GM19452 (cell line): ENCODE measurements around the gene NKX3-2.
"Not testable (repeated sequence)": the region's sequence is repeated elsewhere in the genome, so short reads cannot be mapped to it uniquely, and the experiment has no call there.

Source experiments
- ATAC-seq: cut with Tn5 transposase; IDR thresholded peaks from one replicate; pipeline ENCODE4 v1.9.1; 2021; ENCODE audit not compliant: unreplicated experiment

NKX3-2 gene

DNA sequence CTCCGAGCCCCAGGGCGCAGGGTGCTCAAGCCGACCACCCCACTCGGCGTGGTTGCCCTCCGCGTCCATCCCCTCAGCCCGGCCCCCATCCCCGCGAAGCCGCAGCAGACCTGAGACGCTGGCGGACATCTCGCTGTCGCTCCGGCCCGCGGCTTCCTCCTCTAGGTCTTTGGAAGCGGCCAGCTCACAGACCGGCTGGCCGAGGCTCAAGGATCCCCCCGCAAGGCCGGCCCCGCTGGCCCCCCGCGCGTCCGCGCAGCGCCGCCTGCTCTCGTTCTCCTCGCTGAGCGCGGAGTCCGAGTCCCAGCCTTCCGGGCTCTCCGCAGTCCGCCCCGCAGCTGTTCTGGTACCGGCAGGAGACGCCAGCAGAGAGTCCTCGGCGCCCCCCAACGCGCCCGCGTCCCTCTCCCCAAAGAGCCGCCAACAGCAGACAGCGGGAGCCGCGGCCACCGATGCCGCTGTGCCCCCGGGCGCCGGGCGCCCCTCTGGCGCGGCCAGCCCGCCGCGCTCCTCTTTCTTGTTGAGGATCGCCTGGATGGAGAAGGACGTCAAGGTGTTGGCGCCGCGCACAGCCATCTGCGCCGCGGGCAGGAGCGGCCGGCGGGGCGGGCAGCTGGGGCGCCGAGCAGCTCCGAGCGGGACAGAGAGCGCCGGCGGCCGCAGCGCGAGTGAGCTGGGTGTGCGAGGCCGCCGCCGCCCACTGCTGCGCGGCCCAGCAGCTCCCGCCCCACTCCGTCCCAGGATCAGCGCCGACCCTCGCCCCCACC lies at the start of gene NKX3-2:
Gene NKX3-2 (minus strand): TSS at position 670 of the 767 bp plus-strand sequence. CDS start 94 bp downstream, at position 576.
- no peak for ATAC-seq

GRCh38 chr4:13592220-13592619 lies 47.9 kb upstream of the NKX3-2 start:
- ATAC-seq: no peak

DNA sequence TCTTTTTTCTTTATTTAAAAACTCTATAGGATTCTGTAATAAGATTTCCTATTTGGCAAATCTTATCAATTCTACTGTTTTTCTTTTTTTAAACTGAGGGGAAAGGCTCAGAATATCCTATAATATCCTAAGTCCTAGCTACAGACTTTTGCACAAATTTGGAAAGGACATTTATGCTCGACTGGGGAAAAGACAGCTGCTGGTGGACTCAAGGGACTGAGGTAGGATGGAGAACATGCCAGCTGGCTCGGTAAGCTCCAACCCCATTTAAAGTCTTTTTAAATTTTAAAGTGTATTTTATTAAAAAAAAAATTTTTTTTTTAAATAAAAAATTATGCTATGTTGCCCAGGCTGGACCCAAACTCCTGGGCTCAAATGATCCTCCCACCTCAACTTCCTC lies 46.5 kb upstream of the NKX3-2 start:
- no peak for ATAC-seq

- ATAC-seq: no peak
Observed at GRCh38 chr4:13588954-13589353, 44.6 kb upstream of the NKX3-2 start.

DNA sequence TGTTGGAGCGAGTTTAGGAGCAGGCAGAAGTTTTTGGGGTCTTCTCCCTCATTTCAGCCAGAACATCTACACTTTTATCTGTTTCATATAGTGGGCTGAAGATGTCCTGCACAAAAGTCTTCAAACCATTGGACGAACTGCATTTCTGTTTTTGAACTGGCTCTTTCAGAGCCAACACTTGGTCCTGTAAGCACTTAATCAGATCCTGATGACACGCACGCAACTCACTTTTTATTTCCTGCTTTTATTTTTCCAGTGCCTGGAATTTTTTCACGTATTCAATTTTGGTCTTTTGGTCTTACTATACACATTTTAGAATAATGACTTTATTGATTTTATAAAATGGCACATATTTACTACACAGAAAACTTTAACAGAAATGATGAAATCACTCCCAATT lies 40.2 kb upstream of the NKX3-2 start:
- ATAC-seq: no peak

DNA sequence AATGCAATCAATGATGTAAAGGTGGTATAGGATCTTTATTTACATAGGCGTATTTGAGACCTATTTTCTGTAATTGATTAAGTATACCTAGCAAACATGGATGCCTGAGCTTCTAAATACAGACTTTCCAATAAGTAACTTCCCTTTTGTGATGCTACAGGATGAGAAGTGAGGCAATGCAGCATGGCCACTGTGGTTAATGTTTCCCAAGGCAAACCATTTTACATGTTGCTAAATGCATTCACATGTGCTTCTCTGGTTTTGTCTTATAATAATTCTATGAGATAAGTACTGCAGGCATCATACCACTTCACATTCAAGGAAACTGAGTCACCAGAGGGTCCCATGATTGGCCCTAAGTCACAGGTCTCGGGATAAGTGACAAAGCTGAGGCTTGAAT lies 35.7 kb upstream of the NKX3-2 start:
- ATAC-seq: no peak

DNA sequence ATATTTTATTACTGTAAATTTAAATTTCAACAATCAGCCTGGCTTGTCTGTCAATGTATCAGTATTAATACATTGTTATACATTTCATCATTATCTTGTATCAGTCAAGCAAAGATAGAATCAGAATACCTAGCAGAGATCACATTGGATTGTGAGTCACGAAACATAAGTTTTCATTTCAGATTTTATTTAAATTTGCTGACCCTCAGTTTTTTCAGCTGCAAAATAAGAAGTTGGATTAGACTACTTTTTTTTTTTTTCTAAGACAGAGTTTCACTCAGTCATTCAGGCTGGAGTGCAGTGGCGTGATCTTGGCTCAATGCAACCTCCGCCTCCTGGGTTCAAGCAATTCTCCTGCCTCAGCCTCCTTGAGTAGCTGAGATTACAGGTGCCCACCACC lies 33.4 kb upstream of the NKX3-2 start:
- no peak for ATAC-seq

DNA sequence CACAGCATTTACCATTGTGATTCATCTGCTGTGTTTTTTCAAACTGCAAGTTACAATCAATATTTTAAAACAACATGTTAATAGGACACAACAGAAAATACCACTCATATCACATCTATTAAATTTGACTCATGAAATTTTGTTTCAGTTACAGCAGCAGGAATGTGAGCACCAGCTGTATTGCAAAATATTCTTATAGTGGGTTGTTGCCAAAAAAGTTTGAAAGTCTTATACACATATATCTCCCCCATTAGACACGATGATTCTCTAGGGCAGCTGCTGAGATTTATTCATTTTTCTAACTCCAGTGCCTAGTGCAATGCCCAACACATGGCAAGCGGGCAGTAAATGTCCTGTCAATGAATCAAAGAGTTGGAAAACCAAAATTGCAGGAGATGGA lies 26.6 kb upstream of the NKX3-2 start:
- ATAC-seq: no peak

DNA sequence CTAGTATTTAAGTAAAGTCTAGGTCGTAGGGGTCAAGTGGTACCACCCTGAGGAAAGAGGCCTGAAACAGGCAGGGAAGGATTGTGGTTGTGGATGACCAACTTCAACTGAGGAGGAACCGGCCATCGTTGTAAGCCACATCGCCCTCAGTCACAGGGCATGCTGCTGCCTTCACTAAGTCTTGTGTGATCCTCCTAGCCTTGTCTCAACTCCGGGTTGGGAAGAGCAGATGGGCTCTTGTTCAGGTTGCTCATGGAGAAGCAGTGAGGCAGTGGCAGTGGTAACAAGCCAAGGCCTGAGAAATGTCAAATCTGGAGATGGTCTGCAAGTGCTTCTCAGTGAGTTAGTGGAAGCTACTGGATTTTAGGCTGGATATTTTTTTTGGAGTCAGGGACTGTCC lies 22.8 kb upstream of the NKX3-2 start:
- ATAC-seq: no peak

- no peak for ATAC-seq
Observed at GRCh38 chr4:13562876-13563275, 18.6 kb upstream of the NKX3-2 start.

- no peak for ATAC-seq
Observed at GRCh38 chr4:13561673-13562072, 17.4 kb upstream of the NKX3-2 start.

GRCh38 chr4:13560111-13560510 lies 15.8 kb upstream of the NKX3-2 start:
- not testable (repeated sequence) for ATAC-seq

GRCh38 chr4:13559413-13559812 lies 15.1 kb upstream of the NKX3-2 start:
- no peak for ATAC-seq

GRCh38 chr4:13558881-13559280 lies 14.6 kb upstream of the NKX3-2 start:
- no peak for ATAC-seq

GRCh38 chr4:13555325-13555724 lies 11.0 kb upstream of the NKX3-2 start:
- no peak for ATAC-seq

- no peak for ATAC-seq
Observed at GRCh38 chr4:13553081-13553480, 8.8 kb upstream of the NKX3-2 start.

DNA sequence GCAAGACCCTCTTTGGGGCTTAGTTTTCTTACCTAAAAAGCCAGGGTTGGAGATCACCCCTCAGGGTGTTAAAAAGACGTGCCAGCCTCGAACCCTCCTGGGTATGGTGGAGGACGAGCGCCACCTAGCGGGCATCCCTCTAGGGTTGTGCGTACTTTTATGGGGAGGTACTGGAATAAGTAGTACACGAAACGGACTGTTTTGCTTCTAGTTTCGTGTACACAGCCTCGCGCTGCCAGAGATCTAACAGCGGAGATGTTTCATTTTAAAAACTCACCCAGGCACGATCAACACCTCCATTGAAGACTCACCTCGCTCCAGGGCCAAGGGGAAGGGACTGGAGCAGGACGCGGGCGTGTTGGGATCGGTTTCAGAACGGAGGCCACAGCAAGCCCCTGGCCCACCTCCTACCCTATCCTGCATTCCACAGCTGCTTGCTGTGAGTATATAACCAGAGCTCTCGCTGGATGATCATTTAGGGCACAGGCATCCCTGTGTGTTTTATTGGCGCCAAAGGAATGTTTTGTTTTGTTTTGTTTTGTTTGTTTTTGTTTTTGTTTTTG lies 4.8 kb upstream of the NKX3-2 start:
- ATAC-seq: peak; percentile 75

GRCh38 chr4:13548059-13548983 lies 4.0 kb upstream of the NKX3-2 start:
- ATAC-seq: no peak

- no peak for ATAC-seq
Observed at GRCh38 chr4:13547485-13548041, 3.3 kb upstream of the NKX3-2 start.

DNA sequence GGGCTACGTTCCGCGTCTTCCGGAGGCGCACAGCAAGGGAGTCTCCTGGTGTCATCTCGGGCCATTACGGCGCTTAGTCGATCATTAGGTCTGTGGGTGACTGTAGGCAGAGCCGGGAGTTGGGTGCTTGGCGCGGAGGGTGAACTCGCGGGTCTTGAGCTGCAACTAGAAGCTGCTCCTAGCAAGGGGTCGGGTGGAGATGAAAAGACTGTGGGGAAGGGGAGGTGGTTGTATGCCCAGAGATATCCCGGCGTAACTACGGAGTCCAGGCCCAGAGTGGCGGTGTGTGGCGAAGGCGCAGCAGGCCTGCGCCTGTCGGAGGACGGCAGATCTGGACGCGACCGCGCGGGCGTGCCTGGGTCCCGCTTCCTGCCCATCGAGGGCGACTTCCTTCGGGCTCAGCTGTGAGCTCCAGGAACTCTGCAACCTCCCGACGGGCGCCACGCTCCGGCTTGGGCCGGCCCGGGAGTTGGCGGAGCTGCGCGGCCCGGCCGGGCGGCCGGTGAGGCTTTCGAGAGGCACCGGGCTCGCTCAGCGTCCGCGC lies 2.7 kb upstream of the NKX3-2 start:
- ATAC-seq: no peak
